Measurements from ENCODE around the gene SNCAIP. TPM values are rescaled to one million over a fixed set of nuclear protein-coding genes. Genes with fewer than 3 reads are reported as not detected.

SNCAIP gene
- total and polyA plus RNA-seq, 9 donors: 5.3 to 13.2 (median 8.9) TPM

GRCh38 chr5:122435234-122435633 lies 123.2 kb downstream of the SNCAIP start:
- no peak overlapping the region for H3K4me3 ChIP-seq (ENCODE audit: low read length)
- peak overlapping the region; percentile 31 for H3K27ac ChIP-seq (ENCODE audit: low read length)
- peak; percentile 26 for DNase-seq
- H3K9me3 ChIP-seq (replicated peaks; ENCODE audit: control insufficient read depth, low read depth, low read length): no peaks in the 10 kb centered on the region
- H3K4me1 ChIP-seq (ENCODE audit: control insufficient read depth, insufficient read depth, low read length): no peaks in the 10 kb centered on the region
- H3K27me3 ChIP-seq (ENCODE audit: control insufficient read depth, insufficient read depth, low read length): no peaks in the 10 kb centered on the region
- 38% methylated on average over 2 of the region's 4 CpGs for WGBS (ENCODE audit: insufficient coverage)
- H3K36me3 ChIP-seq (ENCODE audit: control insufficient read depth, insufficient read depth, low read length): no peaks in the 10 kb centered on the region

- no peak overlapping the region for H3K4me3 ChIP-seq (ENCODE audit: low read length)
- H3K27me3 ChIP-seq (ENCODE audit: control insufficient read depth, insufficient read depth, low read length): no peaks in the 10 kb centered on the region
- WGBS (ENCODE audit: insufficient coverage): no CpG with 5 or more reads among the region's 3 CpGs
- H3K27ac ChIP-seq (ENCODE audit: low read length): no peak overlapping the region
- DNase-seq: no peak
- H3K9me3 ChIP-seq (replicated peaks; ENCODE audit: control insufficient read depth, low read depth, low read length): no peaks in the 10 kb centered on the region
- H3K36me3 ChIP-seq (ENCODE audit: control insufficient read depth, insufficient read depth, low read length): no peaks in the 10 kb centered on the region
- no peaks in the 10 kb centered on the region for H3K4me1 ChIP-seq (ENCODE audit: control insufficient read depth, insufficient read depth, low read length)
These were observed 123.7 kb downstream of the SNCAIP start for GRCh38 chr5:122435761-122436160.

GRCh38 chr5:122436615-122437014 lies 124.6 kb downstream of the SNCAIP start:
- no peaks in the 10 kb centered on the region for H3K27me3 ChIP-seq (ENCODE audit: control insufficient read depth, insufficient read depth, low read length)
- H3K4me3 ChIP-seq (ENCODE audit: low read length): no peak overlapping the region
- peaks cover 3% of the 10 kb centered on the region for H3K36me3 ChIP-seq (ENCODE audit: control insufficient read depth, insufficient read depth, low read length)
- H3K27ac ChIP-seq (ENCODE audit: low read length): no peak overlapping the region
- no peaks in the 10 kb centered on the region for H3K9me3 ChIP-seq (replicated peaks; ENCODE audit: control insufficient read depth, low read depth, low read length)
- DNase-seq: no peak
- H3K4me1 ChIP-seq (ENCODE audit: control insufficient read depth, insufficient read depth, low read length): no peaks in the 10 kb centered on the region

- Histone ChIP-seq H3K4me3 (ENCODE audit: low read length) (no peak overlapping the region), H3K27me3 (ENCODE audit: control insufficient read depth, insufficient read depth, low read length) (no peaks in the 10 kb centered on the region), H3K36me3 (ENCODE audit: control insufficient read depth, insufficient read depth, low read length) (peaks cover 6% of the 10 kb centered on the region), H3K9me3 (replicated peaks; ENCODE audit: control insufficient read depth, low read depth, low read length) (no peaks in the 10 kb centered on the region), H3K27ac (ENCODE audit: low read length) (no peak overlapping the region), H3K4me1 (ENCODE audit: control insufficient read depth, insufficient read depth, low read length) (no peaks in the 10 kb centered on the region)
- WGBS (ENCODE audit: insufficient coverage): no CpG with 5 or more reads among the region's 1 CpG
- DNase-seq: no peak
These were observed 127.6 kb downstream of the SNCAIP start for GRCh38 chr5:122439645-122440044.

- no peaks in the 10 kb centered on the region for H3K9me3 ChIP-seq (replicated peaks; ENCODE audit: control insufficient read depth, low read depth, low read length)
- peaks cover 8% of the 10 kb centered on the region for H3K36me3 ChIP-seq (ENCODE audit: control insufficient read depth, insufficient read depth, low read length)
- no peaks in the 10 kb centered on the region for H3K27me3 ChIP-seq (ENCODE audit: control insufficient read depth, insufficient read depth, low read length)
- H3K4me3 ChIP-seq (ENCODE audit: low read length): no peak overlapping the region
- no peak overlapping the region for H3K27ac ChIP-seq (ENCODE audit: low read length)
- WGBS (ENCODE audit: insufficient coverage): no CpG with 5 or more reads among the region's 1 CpG
- H3K4me1 ChIP-seq (ENCODE audit: control insufficient read depth, insufficient read depth, low read length): no peaks in the 10 kb centered on the region
- DNase-seq: no peak
These were observed 130.9 kb downstream of the SNCAIP start for GRCh38 chr5:122442938-122443337.

GRCh38 chr5:122444411-122444810 lies 132.4 kb downstream of the SNCAIP start:
- no peak for DNase-seq
- Histone ChIP-seq H3K4me3 (ENCODE audit: low read length) (no peak overlapping the region), H3K27me3 (ENCODE audit: control insufficient read depth, insufficient read depth, low read length) (no peaks in the 10 kb centered on the region), H3K36me3 (ENCODE audit: control insufficient read depth, insufficient read depth, low read length) (peaks cover 8% of the 10 kb centered on the region), H3K9me3 (replicated peaks; ENCODE audit: control insufficient read depth, low read depth, low read length) (no peaks in the 10 kb centered on the region), H3K27ac (ENCODE audit: low read length) (no peak overlapping the region), H3K4me1 (ENCODE audit: control insufficient read depth, insufficient read depth, low read length) (no peaks in the 10 kb centered on the region)
- 94% methylated on average over 5 of the region's 5 CpGs for WGBS (ENCODE audit: insufficient coverage)

- WGBS (ENCODE audit: insufficient coverage): no CpG with 5 or more reads among the region's 1 CpG
These were observed 133.0 kb downstream of the SNCAIP start for GRCh38 chr5:122445070-122445469.

GRCh38 chr5:122447072-122447471 lies 135.0 kb downstream of the SNCAIP start:
- Histone ChIP-seq H3K27ac (ENCODE audit: low read length) (no peak overlapping the region), H3K4me3 (ENCODE audit: low read length) (no peak overlapping the region), H3K27me3 (ENCODE audit: control insufficient read depth, insufficient read depth, low read length) (no peaks in the 10 kb centered on the region), H3K36me3 (ENCODE audit: control insufficient read depth, insufficient read depth, low read length) (peaks cover 11% of the 10 kb centered on the region), H3K9me3 (replicated peaks; ENCODE audit: control insufficient read depth, low read depth, low read length) (no peaks in the 10 kb centered on the region), H3K4me1 (ENCODE audit: control insufficient read depth, insufficient read depth, low read length) (no peaks in the 10 kb centered on the region)
- 100% methylated on average over 1 of the region's 3 CpGs for WGBS (ENCODE audit: insufficient coverage)
- no peak for DNase-seq

More at GRCh38 chr5:122445070-122445469, 133.0 kb downstream of the SNCAIP start:
- peaks cover 8% of the 10 kb centered on the region for H3K36me3 ChIP-seq (ENCODE audit: control insufficient read depth, insufficient read depth, low read length)
- H3K27ac ChIP-seq (ENCODE audit: low read length): no peak overlapping the region
- no peaks in the 10 kb centered on the region for H3K27me3 ChIP-seq (ENCODE audit: control insufficient read depth, insufficient read depth, low read length)
- no peaks in the 10 kb centered on the region for H3K9me3 ChIP-seq (replicated peaks; ENCODE audit: control insufficient read depth, low read depth, low read length)
- H3K4me3 ChIP-seq (ENCODE audit: low read length): no peak overlapping the region
- H3K4me1 ChIP-seq (ENCODE audit: control insufficient read depth, insufficient read depth, low read length): no peaks in the 10 kb centered on the region
- no peak for DNase-seq

GRCh38 chr5:122447879-122448278 lies 135.8 kb downstream of the SNCAIP start:
- no peak for DNase-seq
- H3K27ac ChIP-seq (ENCODE audit: low read length): no peak overlapping the region
- no CpG with 5 or more reads among the region's 3 CpGs for WGBS (ENCODE audit: insufficient coverage)
- H3K36me3 ChIP-seq (ENCODE audit: control insufficient read depth, insufficient read depth, low read length): peaks cover 11% of the 10 kb centered on the region
- H3K4me1 ChIP-seq (ENCODE audit: control insufficient read depth, insufficient read depth, low read length): no peaks in the 10 kb centered on the region
- no peaks in the 10 kb centered on the region for H3K27me3 ChIP-seq (ENCODE audit: control insufficient read depth, insufficient read depth, low read length)
- H3K4me3 ChIP-seq (ENCODE audit: low read length): no peak overlapping the region
- no peaks in the 10 kb centered on the region for H3K9me3 ChIP-seq (replicated peaks; ENCODE audit: control insufficient read depth, low read depth, low read length)

- no peaks in the 10 kb centered on the region for H3K9me3 ChIP-seq (replicated peaks; ENCODE audit: control insufficient read depth, low read depth, low read length)
These were observed 142.5 kb downstream of the SNCAIP start for GRCh38 chr5:122454541-122454940.

GRCh38 chr5:122455939-122456338 lies 143.9 kb downstream of the SNCAIP start:
- H3K4me1 ChIP-seq (ENCODE audit: control insufficient read depth, insufficient read depth, low read length): peaks cover 4% of the 10 kb centered on the region
- no peaks in the 10 kb centered on the region for H3K9me3 ChIP-seq (replicated peaks; ENCODE audit: control insufficient read depth, low read depth, low read length)
- H3K36me3 ChIP-seq (ENCODE audit: control insufficient read depth, insufficient read depth, low read length): no peaks in the 10 kb centered on the region
- WGBS (ENCODE audit: insufficient coverage): 67% methylated on average over 1 of the region's 1 CpG
- DNase-seq: no peak
- H3K27me3 ChIP-seq (ENCODE audit: control insufficient read depth, insufficient read depth, low read length): no peaks in the 10 kb centered on the region
- no peak overlapping the region for H3K4me3 ChIP-seq (ENCODE audit: low read length)
- H3K27ac ChIP-seq (ENCODE audit: low read length): no peak overlapping the region

More at GRCh38 chr5:122454541-122454940, 142.5 kb downstream of the SNCAIP start:
- DNase-seq: peak; percentile 70
- Histone ChIP-seq H3K27me3 (ENCODE audit: control insufficient read depth, insufficient read depth, low read length) (no peaks in the 10 kb centered on the region), H3K36me3 (ENCODE audit: control insufficient read depth, insufficient read depth, low read length) (peaks cover 6% of the 10 kb centered on the region), H3K27ac (ENCODE audit: low read length) (no peak overlapping the region), H3K4me3 (ENCODE audit: low read length) (no peak overlapping the region), H3K4me1 (ENCODE audit: control insufficient read depth, insufficient read depth, low read length) (peaks cover 4% of the 10 kb centered on the region)

Measured in muscle of leg (tissue), 11 donors.